HepG2 (cell line): ENCODE results near the gene AKR7A2.

Experiments used
- EP300 ChIP-seq, 3 experiments: sonication (generic) in 1 of 3; formaldehyde crosslinking in 1 of 3; IDR thresholded peaks; 2 replicates each; pipeline versions ENCODE4 v1.5.1 to v1.6.1; 2011 to 2020; ENCODE audit warnings: low read depth in 2 of 3, low read length in 2 of 3, borderline replicate concordance in 1 of 3, improper control_type of control experiment in 1 of 3, mild to moderate bottlenecking in 1 of 3, missing genetic modification reagents in 1 of 3, moderate library complexity in 1 of 3
- SETDB1 ChIP-seq: sonication (generic); formaldehyde crosslinking; IDR thresholded peaks from 2 replicates; pipeline ENCODE4 v1.5.1; 2020; ENCODE audit warnings: missing genetic modification reagents, mild to moderate bottlenecking, borderline replicate concordance
- SMARCC2 ChIP-seq: fragments of 450-650 bp; IDR thresholded peaks from 2 replicates; pipeline ENCODE4 v1.6.1; 2017; ENCODE audit warnings: antibody characterized with exemption, mild to moderate bottlenecking
- ZBTB1 ChIP-seq: sonication (generic); formaldehyde crosslinking; IDR thresholded peaks from 2 replicates; pipeline ENCODE4 v1.4.0; 2020; ENCODE audit warnings: missing genetic modification reagents, borderline replicate concordance
- ZNF510 ChIP-seq: sonication (generic); formaldehyde crosslinking; IDR thresholded peaks from 2 replicates; pipeline ENCODE4 v1.4.0; 2020; ENCODE audit warnings: low read depth, mild to moderate bottlenecking, missing genetic modification reagents
- TF ChIP-seq, protein P1 (sequence below): IDR thresholded peaks from 2 replicates; pipeline ENCODE4 v1.6.1; 2012; ENCODE audit warnings: inconsistent platforms
- TF ChIP-seq, protein P2 (sequence below): sonication (generic); formaldehyde crosslinking; IDR thresholded peaks from 2 replicates; pipeline ENCODE4 v1.5.0; 2020; ENCODE audit warnings: mild to moderate bottlenecking, missing genetic modification reagents, moderate library complexity
- TF ChIP-seq, protein P3 (sequence below), 2 experiments: sonication (generic) in 1 of 2; formaldehyde crosslinking in 1 of 2; IDR thresholded peaks; 2 replicates each; pipeline versions ENCODE4 v1.5.1 to v1.6.1; 2011 to 2020; ENCODE audit warnings: borderline replicate concordance in 1 of 2, low read depth in 1 of 2, low read length in 1 of 2, mild to moderate bottlenecking in 1 of 2, missing genetic modification reagents in 1 of 2, moderate library complexity in 1 of 2

DNA sequence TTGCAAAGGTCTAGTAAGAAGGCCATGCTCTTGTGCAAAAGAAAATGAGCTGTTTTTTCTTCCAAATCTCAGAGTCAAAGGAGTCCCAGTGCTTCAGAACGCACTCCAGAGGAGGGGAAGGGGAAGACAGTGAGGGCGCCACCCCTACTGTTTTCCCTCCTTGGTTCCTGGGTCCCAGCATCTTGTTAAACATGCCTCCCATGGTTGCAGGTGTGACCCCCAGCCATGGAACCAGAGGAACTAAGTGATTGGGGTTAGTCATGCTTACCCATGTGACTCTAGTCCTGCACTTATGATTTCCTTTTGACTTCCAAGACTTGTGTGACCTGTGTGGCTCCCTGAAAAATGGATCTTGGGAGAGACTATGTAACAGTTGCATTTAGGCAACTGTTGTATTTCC is 17.3 kb downstream of the AKR7A2 start:
- TF ChIP-seq EP300 (IDR thresholded peaks at IDR 0.05; ENCODE audit: low read depth in 2 of 2, low read length in 2 of 2) (no peak), EP300 (CRISPR knock-in tag; IDR thresholded peaks at IDR 0.05; ENCODE audit: borderline replicate concordance) (no peak), ZNF510 (CRISPR knock-in tag) (no peak), SMARCC2 (no peak), ZBTB1 (no peak), SETDB1 (CRISPR knock-in tag) (no peak)
- TF ChIP-seq, protein P1, sequence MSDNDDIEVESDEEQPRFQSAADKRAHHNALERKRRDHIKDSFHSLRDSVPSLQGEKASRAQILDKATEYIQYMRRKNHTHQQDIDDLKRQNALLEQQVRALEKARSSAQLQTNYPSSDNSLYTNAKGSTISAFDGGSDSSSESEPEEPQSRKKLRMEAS, result no peak
- TF ChIP-seq, protein P2, sequence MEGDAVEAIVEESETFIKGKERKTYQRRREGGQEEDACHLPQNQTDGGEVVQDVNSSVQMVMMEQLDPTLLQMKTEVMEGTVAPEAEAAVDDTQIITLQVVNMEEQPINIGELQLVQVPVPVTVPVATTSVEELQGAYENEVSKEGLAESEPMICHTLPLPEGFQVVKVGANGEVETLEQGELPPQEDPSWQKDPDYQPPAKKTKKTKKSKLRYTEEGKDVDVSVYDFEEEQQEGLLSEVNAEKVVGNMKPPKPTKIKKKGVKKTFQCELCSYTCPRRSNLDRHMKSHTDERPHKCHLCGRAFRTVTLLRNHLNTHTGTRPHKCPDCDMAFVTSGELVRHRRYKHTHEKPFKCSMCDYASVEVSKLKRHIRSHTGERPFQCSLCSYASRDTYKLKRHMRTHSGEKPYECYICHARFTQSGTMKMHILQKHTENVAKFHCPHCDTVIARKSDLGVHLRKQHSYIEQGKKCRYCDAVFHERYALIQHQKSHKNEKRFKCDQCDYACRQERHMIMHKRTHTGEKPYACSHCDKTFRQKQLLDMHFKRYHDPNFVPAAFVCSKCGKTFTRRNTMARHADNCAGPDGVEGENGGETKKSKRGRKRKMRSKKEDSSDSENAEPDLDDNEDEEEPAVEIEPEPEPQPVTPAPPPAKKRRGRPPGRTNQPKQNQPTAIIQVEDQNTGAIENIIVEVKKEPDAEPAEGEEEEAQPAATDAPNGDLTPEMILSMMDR (CRISPR knock-in tag), result no peak
- TF ChIP-seq, protein P3, sequence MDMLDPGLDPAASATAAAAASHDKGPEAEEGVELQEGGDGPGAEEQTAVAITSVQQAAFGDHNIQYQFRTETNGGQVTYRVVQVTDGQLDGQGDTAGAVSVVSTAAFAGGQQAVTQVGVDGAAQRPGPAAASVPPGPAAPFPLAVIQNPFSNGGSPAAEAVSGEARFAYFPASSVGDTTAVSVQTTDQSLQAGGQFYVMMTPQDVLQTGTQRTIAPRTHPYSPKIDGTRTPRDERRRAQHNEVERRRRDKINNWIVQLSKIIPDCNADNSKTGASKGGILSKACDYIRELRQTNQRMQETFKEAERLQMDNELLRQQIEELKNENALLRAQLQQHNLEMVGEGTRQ (IDR thresholded peaks at IDR 0.05; ENCODE audit: low read depth, low read length), result no peak
- TF ChIP-seq, protein P3 (CRISPR knock-in tag; IDR thresholded peaks at IDR 0.05; ENCODE audit: borderline replicate concordance), result no peak
